Measurements from ENCODE around the gene SLC35F3.

The SLC35F3 gene

DNA sequence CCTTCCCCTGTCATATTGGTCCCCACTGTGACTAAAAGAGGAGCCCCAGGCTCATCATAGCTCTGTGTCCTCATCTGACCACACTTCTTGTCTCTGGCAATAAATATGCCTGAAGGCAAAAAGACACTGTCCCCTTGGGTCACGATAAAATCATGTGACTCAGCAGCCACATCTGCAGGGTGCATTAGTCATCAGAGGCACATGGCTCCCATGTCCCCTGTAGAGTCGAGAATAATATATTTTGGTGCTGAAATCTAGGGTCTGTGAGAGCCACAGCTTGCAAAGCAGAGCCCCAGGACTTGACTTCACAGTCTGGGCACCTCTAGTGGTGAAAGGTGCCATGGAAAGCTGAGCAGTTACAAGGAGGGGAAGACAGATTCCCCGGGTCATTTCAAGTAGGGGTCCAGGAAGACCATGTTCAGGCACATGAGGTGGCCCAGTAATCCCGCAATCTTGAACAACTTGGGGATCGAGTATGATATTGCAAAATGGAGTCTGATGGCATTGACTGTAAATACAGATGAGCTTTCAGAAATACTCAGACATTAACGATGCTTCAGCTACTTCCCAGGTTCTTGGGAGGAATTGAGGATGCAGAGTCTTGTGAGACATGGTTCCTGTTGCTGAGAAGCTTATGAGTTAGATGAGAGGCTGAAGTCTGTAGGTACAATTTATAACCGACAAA lies 68.6 kb downstream of the SLC35F3 start:
- no peak for DNase-seq (ENCODE audit: low read depth)

DNA sequence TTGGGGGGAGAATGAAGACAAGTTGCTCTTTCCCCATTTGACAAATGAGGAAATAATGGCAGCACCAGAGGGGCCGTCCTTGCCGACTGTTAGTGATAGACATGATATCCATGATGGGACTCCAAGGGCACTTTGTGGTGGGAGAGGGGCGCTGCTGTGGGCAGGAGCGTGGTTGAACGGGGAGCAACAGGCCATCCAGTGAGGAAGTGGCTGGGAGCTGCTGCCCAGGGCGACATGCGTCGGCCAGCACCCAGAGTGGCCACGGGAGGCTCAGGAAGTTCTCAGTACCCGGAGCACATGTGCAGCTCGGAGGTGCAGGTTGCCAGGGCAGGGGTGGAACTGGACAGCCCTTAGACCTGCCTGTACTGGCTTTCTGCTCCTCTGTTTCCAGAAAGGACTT lies 71.0 kb downstream of the SLC35F3 start:
- DNase-seq (ENCODE audit: low read depth) = no peak

DNA sequence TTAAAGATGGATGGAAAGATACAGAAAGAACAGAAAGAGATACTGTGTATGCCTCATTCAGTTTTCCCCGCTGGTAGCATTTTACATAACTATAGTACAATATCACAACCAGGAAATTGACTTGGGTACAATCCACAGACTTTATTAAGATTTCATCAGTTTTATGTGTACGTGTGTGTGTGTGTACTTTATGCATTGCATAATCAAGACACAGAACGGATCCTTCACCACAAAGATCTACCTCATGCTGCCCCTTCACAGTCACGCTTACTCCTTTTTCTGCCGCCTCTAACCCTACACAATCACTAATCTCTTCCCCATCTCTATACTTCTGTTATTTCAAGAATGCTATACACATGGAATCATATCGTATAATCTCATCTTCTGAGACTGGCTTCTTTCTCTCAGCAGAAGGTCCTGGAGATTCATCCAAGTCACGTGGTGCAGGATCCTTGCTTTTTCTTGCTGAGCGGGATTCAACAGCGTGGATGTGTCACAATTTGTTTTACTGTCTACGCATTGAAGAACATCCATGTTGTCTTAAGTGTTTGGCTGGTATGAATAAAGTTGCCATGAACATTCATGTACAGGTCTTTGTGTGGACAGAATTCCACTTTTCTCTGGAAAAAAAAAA lies 76.7 kb downstream of the SLC35F3 start:
- DNase-seq (ENCODE audit: low read depth) = no peak

DNA sequence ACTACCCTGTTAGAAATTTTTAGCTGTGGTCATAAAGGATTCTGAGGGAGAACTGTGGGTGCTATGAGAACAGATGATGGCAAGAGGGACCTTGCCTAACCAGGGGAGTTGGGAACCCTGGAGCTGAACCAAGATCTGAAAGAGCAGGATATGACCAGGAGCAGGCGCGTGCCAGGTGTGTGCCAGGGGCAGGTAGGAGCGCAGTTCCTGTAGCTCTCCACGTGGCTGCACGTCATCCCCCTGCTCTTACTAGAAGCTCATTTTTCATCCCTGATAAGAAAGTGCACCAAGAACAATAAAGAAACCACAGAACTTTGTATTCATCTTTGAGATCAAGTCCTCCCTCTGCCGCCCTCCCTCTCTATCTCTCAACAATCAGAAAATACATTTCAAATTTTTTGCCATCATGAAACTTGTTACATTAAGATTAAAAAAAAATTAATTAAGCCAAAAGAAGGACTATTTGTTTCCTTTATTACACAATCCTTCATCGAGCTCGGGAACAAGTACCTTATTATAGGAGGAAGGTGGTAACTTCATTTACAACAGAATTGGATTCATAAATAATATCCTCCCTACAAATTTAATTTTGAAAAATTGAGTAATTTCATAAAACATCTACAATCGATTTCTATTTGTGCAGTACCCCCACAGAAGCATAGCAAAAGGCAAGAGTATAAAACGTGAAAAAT lies 78.5 kb downstream of the SLC35F3 start:
- no peak for DNase-seq (ENCODE audit: low read depth)

DNA sequence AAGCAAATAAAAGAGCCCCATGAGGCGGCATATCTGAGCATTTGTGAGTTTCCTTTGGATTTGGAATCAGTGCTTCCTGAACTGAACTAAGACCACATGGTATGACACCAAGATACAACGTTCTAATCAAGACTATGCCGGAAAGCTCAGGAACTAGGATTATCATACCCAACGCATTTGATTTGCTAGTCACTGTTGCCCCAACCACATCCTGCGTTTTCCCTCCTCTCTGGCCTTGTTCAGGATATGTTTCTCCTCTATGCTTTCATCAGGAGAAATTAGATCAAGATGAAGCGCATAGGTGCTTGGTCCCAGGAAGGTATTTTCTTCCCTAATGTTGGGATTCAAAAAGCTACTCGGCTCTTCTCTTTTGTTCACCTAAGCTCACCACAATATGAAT lies 79.3 kb downstream of the SLC35F3 start:
- no peak for DNase-seq (ENCODE audit: low read depth)

DNA sequence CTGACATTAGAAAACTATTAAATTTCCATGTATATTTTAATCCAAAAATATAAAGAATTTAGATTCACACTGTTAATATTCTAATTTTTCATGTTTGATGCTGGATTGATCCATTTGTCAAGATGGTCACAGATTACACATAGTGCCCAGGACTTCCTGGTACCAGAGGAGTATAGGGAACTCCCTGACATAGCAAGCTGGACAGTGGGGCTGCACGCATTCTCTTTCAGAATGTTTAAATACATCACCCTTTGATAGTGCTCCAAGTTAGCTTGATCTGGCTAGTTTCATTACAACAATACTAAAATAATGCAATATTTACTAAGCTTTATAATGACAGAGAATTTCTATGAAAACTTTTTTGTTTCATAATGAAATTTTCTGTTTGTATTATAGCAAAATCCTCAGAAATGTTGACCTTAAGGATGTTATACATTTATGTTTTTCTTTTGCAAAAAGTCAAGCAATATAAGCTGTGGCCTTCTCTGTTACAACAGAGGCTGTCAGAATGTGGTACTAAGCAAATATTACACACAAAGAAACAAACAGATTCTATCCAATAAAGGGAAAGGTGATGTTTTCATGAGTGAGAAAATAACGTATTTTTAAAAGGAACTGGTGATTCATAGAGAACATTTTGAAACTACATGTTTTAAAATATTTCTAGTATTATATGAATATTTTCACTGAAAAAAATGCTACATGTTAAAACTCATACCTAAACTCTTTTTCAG lies 84.7 kb downstream of the SLC35F3 start:
- DNase-seq (ENCODE audit: low read depth) = no peak

DNA sequence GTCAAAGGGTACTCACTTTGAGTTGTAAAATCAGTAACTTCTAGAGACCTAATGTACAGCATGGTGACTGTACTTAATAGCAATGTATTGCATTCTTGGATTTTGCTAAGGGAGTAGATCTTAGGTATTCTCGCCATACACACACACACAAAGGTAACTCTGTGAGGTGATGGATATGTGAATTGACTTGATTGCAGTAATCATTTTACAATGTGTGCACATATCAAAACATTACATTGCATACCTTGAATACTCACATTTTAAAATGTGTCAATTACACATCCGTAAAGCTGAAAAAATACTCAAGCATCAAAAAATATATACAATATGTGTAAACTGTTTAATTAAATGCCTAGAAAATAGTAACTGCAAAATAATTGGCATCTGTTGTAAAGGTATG lies 86.0 kb downstream of the SLC35F3 start:
- no peak for DNase-seq (ENCODE audit: low read depth)

DNA sequence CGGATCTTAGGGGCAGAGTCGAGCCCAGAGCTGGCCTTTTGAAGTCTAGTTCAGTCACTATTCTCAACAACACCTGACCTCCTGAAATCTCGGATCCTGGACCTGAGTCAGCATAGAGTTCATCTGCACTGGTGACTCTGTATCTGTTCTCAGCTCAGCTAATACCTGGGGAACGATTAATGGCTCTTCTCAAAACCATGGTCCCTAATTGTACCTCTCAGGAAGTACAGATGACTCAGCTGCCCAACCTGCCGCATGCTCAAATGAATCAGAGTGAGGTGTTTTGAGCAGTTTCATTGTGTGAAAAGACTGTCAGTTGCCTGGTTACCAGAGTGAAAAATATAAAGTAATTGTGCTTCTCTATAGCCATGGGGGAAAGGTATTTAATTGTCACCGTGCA lies 89.2 kb downstream of the SLC35F3 start:
- DNase-seq (ENCODE audit: low read depth) = no peak

DNA sequence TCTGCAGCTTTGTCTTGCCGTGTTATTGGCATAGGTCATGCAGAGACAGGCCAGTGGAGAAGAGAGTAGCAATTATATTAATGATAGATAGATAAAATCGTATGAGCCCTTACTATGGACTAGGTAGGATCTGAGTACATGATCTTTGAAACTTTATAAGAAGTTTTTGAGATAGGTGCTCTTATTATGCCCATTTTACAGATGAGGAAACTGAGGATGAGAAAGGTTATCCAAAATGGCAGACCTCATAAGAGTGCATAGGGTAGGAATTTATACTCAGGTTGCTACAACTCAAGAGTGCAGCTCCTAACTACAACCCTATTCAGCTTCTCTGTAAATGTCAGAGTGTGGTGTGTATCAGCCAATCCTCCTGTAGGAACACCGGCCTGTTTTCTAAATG lies 89.6 kb downstream of the SLC35F3 start:
- DNase-seq (ENCODE audit: low read depth) = no peak

DNA sequence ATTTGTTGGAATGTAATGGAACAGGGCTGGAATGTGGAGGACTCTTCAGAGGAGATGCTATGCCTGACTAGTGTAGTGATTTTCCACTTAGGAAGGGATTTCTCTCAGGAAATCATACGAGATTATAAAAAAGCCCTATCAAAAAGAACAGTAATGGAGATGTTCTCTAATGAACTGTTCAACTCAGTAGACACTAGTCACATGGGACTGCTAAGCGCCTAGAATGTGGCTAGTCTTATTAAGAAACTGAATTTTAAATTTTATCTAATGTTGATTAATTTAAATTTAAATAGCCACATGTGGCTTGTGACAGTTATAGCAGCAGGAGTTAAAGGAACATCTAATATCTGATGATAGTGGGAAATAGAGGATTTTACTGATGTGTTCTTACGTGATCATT lies 94.0 kb downstream of the SLC35F3 start:
- DNase-seq (ENCODE audit: low read depth) = no peak

DNA sequence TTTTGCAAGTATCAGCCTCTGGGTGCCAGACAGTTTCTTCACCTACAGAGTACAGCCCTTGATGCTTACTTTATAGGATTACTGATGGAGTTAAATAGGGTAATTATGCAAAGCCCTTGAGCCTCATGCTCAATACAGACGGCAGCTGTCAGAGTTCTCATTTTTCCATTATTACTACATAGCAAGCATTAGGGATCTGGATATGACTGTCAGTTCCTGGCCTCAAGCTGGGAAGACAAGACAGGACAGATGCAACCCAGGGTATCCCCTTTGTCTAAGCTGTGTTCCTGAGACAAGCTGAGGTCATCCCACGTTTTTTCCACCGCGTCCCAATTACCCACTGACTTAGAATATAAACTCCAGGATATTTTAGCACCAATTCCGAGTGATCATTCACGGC lies 94.4 kb downstream of the SLC35F3 start:
- DNase-seq (ENCODE audit: low read depth) = no peak

DNA sequence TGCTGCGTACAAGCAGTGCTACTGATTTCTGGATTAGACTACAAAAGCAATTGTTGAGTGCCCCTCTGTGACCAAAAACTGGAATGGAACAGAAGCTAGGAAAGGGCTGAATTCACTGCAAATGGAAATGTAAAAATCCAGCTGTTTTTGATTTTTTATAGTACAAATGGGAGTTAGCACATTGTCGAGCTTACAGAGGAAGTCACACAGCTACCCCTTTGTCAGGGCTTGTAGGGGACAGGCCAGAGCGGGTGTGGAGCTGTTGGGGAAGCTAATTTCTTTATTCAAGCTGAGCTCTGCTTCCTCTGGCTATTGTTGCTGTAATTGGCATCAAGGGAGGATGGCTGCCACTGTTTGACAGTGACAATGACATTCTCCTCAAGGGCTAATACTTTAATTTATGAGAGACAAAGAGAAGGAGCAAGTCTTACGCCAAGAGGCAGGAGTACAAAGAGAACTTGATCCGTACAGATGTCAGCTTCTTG lies 96.1 kb downstream of the SLC35F3 start:
- no peak for DNase-seq (ENCODE audit: low read depth)

DNA sequence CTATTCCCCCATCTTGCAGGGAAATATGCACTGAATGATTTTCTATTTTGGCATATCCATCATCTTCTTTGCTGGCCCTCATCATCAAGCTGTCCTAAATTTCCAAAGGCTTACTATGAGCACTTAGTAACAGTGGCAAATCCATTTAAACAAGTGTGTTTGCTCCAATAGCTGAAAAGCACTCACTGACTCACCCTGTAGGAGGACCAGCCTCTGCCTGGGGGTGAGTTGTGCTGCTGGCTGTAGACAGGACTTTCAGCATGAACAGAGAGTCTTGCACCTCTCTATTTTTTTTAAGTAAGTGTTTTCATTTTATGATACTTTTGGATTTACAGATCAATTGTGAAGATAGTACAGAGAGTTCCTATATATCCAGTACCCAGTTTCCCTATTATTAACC lies 97.3 kb downstream of the SLC35F3 start:
- no peak for DNase-seq (ENCODE audit: low read depth)

DNA sequence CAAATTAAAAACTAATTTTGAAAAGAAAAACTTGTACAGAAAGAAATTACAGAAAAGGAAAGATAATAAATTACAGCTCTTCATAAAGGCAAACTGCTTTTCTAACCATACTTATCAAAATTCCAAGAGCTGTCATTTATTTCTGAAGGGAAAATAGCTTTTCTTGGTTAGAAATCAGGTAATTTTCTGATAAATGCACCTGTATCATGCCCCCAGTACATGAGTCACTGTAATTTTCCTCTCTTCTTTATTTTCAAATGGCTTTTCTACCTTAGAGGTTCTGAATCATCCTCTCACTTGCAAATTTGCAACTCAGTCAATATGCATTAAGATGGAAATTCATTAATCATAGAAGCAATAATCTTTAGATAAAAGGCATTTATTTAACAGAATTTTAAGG lies 100.1 kb downstream of the SLC35F3 start:
- DNase-seq (ENCODE audit: low read depth) = no peak

DNA sequence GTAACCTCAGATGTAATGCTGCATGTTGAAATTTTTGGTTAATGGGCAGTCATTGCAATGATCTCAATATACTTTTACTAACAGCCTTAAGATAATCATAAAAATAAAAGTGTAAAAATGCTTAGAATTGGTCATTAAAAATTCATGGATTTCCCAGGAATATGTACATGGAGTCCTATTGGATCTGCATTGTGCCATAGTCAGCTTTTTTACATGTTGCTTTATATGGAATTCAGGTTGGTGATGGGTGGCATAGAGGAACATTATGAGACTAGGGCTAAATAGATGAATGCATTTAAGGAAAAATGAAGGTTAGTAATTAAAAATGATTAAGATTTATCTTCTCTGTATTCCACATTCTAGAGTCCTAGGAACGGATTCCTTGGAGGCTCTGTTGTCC lies 103.2 kb downstream of the SLC35F3 start:
- DNase-seq (ENCODE audit: low read depth) = no peak

DNA sequence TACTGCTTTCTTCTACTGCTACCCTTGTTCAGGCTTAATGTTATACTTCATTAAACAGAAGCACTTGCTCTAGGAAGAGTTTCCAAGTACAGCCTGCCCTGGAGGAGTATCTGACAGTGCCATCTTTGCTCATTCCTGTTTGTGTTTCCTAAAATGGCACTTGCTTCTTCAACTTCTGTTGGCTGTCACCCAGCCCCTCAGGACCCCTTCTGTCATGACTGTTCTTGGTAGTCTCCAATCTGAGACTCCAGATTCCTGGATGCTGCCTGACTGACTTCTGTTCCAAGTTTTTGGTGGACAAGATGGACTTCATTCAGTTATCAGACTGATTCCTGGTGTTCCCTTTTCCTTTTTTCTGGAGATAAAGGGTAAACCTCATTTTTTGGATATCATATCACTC lies 104.1 kb downstream of the SLC35F3 start:
- no peak for DNase-seq (ENCODE audit: low read depth)

DNA sequence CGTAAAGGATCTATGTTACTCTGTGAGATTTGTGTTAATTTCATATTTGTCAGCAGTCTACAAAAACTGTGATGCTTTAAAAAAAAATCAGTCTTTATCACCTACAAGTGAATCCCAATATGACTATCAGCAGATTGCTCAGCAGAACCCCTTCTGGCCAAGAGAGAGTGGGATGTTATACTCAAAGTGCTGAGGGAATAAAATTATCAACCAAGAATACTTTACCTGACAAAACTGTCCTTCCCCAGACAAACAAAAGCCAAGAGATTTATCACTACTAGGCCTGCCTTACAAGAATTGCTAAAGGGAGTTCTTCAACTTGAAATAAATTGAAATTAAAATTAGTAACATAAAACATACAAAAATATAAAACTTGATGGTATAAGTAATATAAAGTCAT lies 105.2 kb downstream of the SLC35F3 start:
- DNase-seq (ENCODE audit: low read depth) = no peak

DNA sequence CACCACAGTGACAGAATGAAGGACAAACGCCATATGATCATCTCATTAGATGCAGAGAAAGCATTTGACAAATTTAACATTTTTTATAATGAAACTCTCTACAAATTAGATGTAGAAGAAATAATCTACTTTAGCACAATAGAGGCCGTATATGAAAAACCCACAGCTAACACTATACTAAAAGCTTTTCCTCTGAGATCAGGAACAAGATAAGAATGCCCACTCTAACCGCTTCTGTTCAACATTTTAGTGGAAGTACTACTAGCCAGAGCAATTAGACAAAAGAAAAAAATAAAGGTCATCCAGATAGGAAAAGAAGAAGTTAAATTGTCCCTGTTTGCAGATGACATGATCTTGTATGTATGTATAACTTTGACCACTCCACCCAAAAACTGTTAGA lies 109.7 kb downstream of the SLC35F3 start:
- DNase-seq (ENCODE audit: low read depth) = no peak

DNA sequence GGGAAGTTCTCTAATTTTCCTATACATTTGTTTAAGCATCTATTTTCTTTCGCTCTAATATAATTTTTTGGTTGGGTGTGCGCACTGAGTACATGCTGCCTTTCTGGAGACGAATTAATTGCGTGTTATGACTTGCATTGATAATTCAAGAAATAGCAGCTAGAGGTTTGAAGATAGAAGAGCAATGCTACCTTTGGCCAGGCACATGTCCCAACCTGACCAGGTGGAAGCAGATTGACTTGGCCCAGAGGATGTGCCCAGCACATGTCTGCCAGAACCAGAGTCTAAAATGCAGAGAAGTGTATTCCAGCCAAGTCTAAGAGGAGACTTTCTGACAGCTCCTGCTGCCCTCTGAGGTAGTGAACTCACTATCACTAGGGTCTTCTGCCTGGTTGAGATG lies 114.3 kb downstream of the SLC35F3 start:
- DNase-seq (ENCODE audit: low read depth) = no peak

DNA sequence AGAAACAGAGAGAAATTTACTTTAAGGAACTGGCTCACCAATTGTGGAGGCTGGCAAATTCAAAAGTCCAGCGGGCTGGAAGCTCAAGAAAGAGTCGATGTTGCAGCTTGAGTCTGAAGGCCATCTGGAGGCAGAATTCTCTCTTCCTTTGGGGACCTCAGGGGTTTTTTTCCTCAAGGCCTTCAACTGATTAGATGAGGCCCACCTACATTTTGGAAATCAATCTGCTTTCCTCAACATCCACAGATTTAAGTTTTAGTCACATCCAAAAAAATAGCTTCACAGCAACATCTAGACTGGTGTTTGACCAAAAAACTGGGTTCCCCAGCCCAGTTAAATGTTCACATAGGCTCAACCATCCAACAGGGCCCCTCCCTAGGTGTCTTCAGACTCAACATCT lies 114.9 kb downstream of the SLC35F3 start:
- no peak for DNase-seq (ENCODE audit: low read depth)

DNA sequence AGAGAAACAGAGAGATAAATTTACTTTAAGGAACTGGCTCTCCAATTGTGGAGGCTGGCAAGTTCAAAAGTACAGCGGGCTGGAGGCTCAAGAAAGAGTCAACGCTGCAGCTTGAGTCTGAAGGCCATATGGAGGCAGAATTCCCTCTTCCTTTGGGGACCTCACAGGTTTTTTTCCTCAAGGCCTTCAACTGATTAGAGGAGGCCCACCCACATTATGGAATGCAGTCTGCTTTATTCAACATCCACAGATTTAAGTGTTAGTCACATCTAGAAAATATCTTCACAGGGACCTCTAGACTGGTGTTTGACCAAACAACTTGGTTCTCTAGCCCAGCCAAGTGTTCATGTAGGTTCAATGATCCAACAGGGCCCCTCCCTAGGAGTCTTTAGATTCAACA lies 117.8 kb downstream of the SLC35F3 start:
- no peak for DNase-seq (ENCODE audit: low read depth)

DNA sequence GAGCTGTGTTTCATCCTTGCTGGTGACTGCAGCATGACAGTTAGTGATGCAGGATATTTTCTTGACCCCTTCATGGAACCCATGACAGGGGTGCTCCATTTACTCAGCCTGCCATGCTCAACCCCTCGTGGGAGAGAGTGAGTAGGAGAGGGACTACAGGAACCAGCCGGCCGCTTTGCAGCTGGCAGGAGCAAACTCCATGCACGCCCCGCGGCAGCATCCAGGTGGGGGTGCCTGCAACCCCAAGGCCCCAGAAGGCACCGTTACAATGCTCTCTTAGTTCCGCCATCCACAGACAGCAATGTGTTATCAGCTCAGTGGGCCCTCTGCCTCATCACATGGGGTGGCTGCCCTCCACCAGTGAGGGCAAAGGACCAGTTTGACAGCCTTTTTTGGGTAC lies 135.1 kb downstream of the SLC35F3 start:
- no peak for DNase-seq (ENCODE audit: low read depth)
